Fibroblast of upper back skin (primary cell): Measurements from ENCODE around the gene KREMEN2.
"Not testable (repeated sequence)": the region's sequence is repeated elsewhere in the genome, so short reads cannot be mapped to it uniquely, and the experiment has no call there.

Source experiments
- DNase-seq: peaks from one replicate; pipeline ENCODE4 v3.0.0-alpha.2; 2013

Gene KREMEN2

GRCh38 chr16:2942045-2942444 is 22.0 kb upstream of the KREMEN2 start:
- DNase-seq = no peak

- not testable (repeated sequence) for DNase-seq
Observed at GRCh38 chr16:2943716-2944115, 20.4 kb upstream of the KREMEN2 start.

GRCh38 chr16:2946649-2947048 is 17.4 kb upstream of the KREMEN2 start:
- no peak for DNase-seq

- DNase-seq = no peak
Observed at GRCh38 chr16:2948807-2949704, 15.0 kb upstream of the KREMEN2 start.

- no peak for DNase-seq
Observed at GRCh38 chr16:2949705-2950352, 14.2 kb upstream of the KREMEN2 start.

- DNase-seq = no peak
Observed at GRCh38 chr16:2950353-2950724, 13.7 kb upstream of the KREMEN2 start.

GRCh38 chr16:2950773-2951172 is 13.3 kb upstream of the KREMEN2 start:
- DNase-seq = no peak

- DNase-seq = no peak
Observed at GRCh38 chr16:2952679-2953078, 11.4 kb upstream of the KREMEN2 start.

- no peak for DNase-seq
Observed at GRCh38 chr16:2953706-2954627, 10.1 kb upstream of the KREMEN2 start.

- no peak for DNase-seq
Observed at GRCh38 chr16:2954656-2955381, 9.3 kb upstream of the KREMEN2 start.

GRCh38 chr16:2955438-2955778 is 8.7 kb upstream of the KREMEN2 start:
- no peak for DNase-seq

- no peak for DNase-seq
Observed at GRCh38 chr16:2955779-2956578, 8.1 kb upstream of the KREMEN2 start.

GRCh38 chr16:2956579-2956956 is 7.5 kb upstream of the KREMEN2 start:
- no peak for DNase-seq

GRCh38 chr16:2959206-2959605 is 4.9 kb upstream of the KREMEN2 start:
- no peak for DNase-seq

GRCh38 chr16:2960183-2961010 is 3.7 kb upstream of the KREMEN2 start:
- DNase-seq = no peak

GRCh38 chr16:2962334-2963073 is 1.6 kb upstream of the KREMEN2 start:
- DNase-seq = no peak

GRCh38 chr16:2963074-2963722 is 877 bp upstream of the KREMEN2 start:
- no peak for DNase-seq

- DNase-seq = no peak
Observed at GRCh38 chr16:2964475-2965336, 631 bp downstream of the KREMEN2 start.
